HepG2 (cell line): ENCODE data around the gene SSBP2. TPM values are rescaled to one million over a fixed set of nuclear protein-coding genes. Genes with fewer than 3 reads are reported as not detected.

Source experiments
- ATAC-seq: fragments of 200-7000 bp; cut with Tn5 transposase; 3 replicates; pipeline ENCODE4 v1.9.1; 2020; ENCODE audit warnings: mild to moderate bottlenecking, moderate library complexity
- BruUV-seq: library from RNA; stranded (reverse); fragments of 400-500 nt; replicated peaks from 2 replicates; lab custom pipeline; 2021; lab: Mats Ljungman, UMichigan
- CTCF ChIA-PET: fragments of 300-600 bp; formaldehyde crosslinking; extraction: SDS; loops from one replicate; lab custom pipeline; 2021; ENCODE audit warnings: low total read pairs, inconsistent platforms, low intra/inter-chr PET ratio; lab: Yijun Ruan, JAX
- POLR2A ChIA-PET: fragments of 350-600 bp; sonication (Branson Sonifier 250); formaldehyde crosslinking; loops from one replicate; lab custom pipeline; 2020; ENCODE audit warnings: antibody characterized with exemption, inconsistent platforms; lab: Yijun Ruan, JAX
- DNase-seq: peaks from one replicate; pipeline ENCODE4 v3.0.0-alpha.2; 2015; ENCODE audit warnings: low spot score
- FAIRE-seq: peaks from 3 replicates; lab custom pipeline; 2011; peaks lifted over from hg19 to GRCh38; lab: Jason Lieb, UNC
- H2AFZ ChIP-seq: one replicate; pipeline ENCODE4 v1.6.1; 2011; ENCODE audit warnings: low read length, inconsistent platforms
- H3K27ac ChIP-seq: fragments of 300-600 bp; 3 replicates; pipeline ENCODE4 v1.8.0; 2011; ENCODE audit warnings: mixed run types, mild to moderate bottlenecking, mixed read lengths, low read length, inconsistent platforms; ENCODE audit not compliant: insufficient read depth; ENCODE audit errors: extremely low read length
- H3K27me3 ChIP-seq, 2 experiments: fragments of 200-600 bp in 1 of 2; 2 replicates in 1 of 2; 3 replicates in 1 of 2; pipeline versions ENCODE4 v1.6.0 to v1.8.0; 2011; ENCODE audit warnings: low read length in 2 of 2, mild to moderate bottlenecking in 2 of 2, moderate library complexity in 2 of 2, inconsistent platforms in 1 of 2; ENCODE audit not compliant: insufficient read depth in 2 of 2, control insufficient read depth in 1 of 2
- H3K36me3 ChIP-seq, 2 experiments: fragments of 200-600 bp in 1 of 2; replicated peaks in 1 of 2; 2 replicates in 1 of 2; 3 replicates in 1 of 2; pipeline versions ENCODE4 v1.5.1 to v1.8.0; 2011; ENCODE audit warnings: low read length in 2 of 2, inconsistent platforms in 1 of 2; ENCODE audit not compliant: insufficient read depth in 2 of 2, control insufficient read depth in 1 of 2
- H3K4me1 ChIP-seq: 2 replicates; pipeline ENCODE4 v1.5.1; 2012; ENCODE audit warnings: low read length, inconsistent platforms; ENCODE audit not compliant: insufficient read depth
- H3K4me2 ChIP-seq: 2 replicates; pipeline ENCODE4 v1.6.0; 2011; ENCODE audit warnings: low read depth, low read length, inconsistent platforms
- H3K4me3 ChIP-seq, 3 experiments: fragments of 200-600 bp in 1 of 3; sonication (generic), shearing (Covaris generic) in 1 of 3; replicated peaks in 1 of 3; 2 replicates each; pipeline ENCODE4 v1.5.1; 2011 to 2016; ENCODE audit warnings: low read length in 3 of 3, inconsistent platforms in 2 of 3, low read depth in 2 of 3, mild to moderate bottlenecking in 2 of 3, control low read depth in 1 of 3, mixed read lengths in 1 of 3; ENCODE audit not compliant: insufficient read depth in 1 of 3
- H3K79me2 ChIP-seq: one replicate; pipeline ENCODE4 v1.6.1; 2011; ENCODE audit warnings: low read length, inconsistent platforms; ENCODE audit not compliant: insufficient read depth
- H3K9ac ChIP-seq: 2 replicates; pipeline ENCODE4 v1.6.0; 2011; ENCODE audit warnings: mild to moderate bottlenecking, low read depth, low read length, inconsistent platforms; ENCODE audit not compliant: insufficient read depth
- H3K9me3 ChIP-seq: 2 replicates; pipeline ENCODE4 v1.5.1; 2012; ENCODE audit warnings: mild to moderate bottlenecking, low read length
- H4K20me1 ChIP-seq: 2 replicates; pipeline ENCODE4 v1.6.0; 2011; ENCODE audit warnings: inconsistent platforms, mild to moderate bottlenecking, low read length, moderate library complexity; ENCODE audit not compliant: insufficient read depth
- FOXK2 ChIP-seq: fragments of 450-650 bp; IDR thresholded peaks from 2 replicates; pipeline ENCODE4 v1.6.1; 2016
- GZF1 ChIP-seq: sonication (generic); formaldehyde crosslinking; IDR thresholded peaks from 2 replicates; pipeline ENCODE4 v1.5.1; 2020; ENCODE audit warnings: mild to moderate bottlenecking, missing genetic modification reagents
- IRX3 ChIP-seq: sonication (generic); formaldehyde crosslinking; IDR thresholded peaks from 2 replicates; pipeline ENCODE4 v1.8.1; 2023; ENCODE audit warnings: mild to moderate bottlenecking, low read depth, missing genetic modification reagents, borderline replicate concordance
- RBAK ChIP-seq: sonication (generic); formaldehyde crosslinking; IDR thresholded peaks from 2 replicates; pipeline ENCODE4 v1.5.1; 2020; ENCODE audit warnings: mild to moderate bottlenecking, missing genetic modification reagents
- TFE3 ChIP-seq: IDR thresholded peaks from 2 replicates; pipeline ENCODE4 v1.6.1; 2016
- USF2 ChIP-seq, 2 experiments: sonication (generic) in 1 of 2; formaldehyde crosslinking in 1 of 2; IDR thresholded peaks; 2 replicates each; pipeline versions ENCODE4 v1.5.1 to v1.6.1; 2011 to 2020; ENCODE audit warnings: borderline replicate concordance in 1 of 2, low read depth in 1 of 2, low read length in 1 of 2, mild to moderate bottlenecking in 1 of 2, missing genetic modification reagents in 1 of 2, moderate library complexity in 1 of 2
- ZC3H4 ChIP-seq: sonication (generic); formaldehyde crosslinking; IDR thresholded peaks from 2 replicates; pipeline ENCODE4 v1.4.0; 2020; ENCODE audit warnings: missing genetic modification reagents, borderline replicate concordance
- ZNF124 ChIP-seq: sonication (generic); formaldehyde crosslinking; IDR thresholded peaks from 2 replicates; pipeline ENCODE4 v1.4.0; 2020; ENCODE audit warnings: missing genetic modification reagents
- WGBS: methylation state at CpG from one replicate; pipeline ENCODE4 v1.1.6; 2017; ENCODE audit warnings: low lambda C conversion rate; 5-methylcytosine and 5-hydroxymethylcytosine counted together
- in situ Hi-C: cut with HindIII; loops from 2 replicates; pipeline ENCODE4 v1.10.0; 2017; ENCODE audit warnings: low pct_unique_long_range_greater_than_20kb; ENCODE audit not compliant: extremely low pct_ligation_motif_present
- intact Hi-C: fragments of 100-400 bp; cut with micrococcal nuclease; formaldehyde crosslinking; loops from one replicate; pipeline ENCODE4 v1.10.0; 2022; ENCODE audit not compliant: unreplicated experiment
- polyA plus RNA-seq, 8 experiments: library from polyadenylated mRNA; depleted of rRNA in 3 of 8; stranded (reverse) in 7 of 8; unstranded in 1 of 8; fragments of >200 nt; fragmentation: Illumina TruSeq in 4 of 8; extraction: Trizol in 4 of 8; gene quantifications; 2 replicates each; pipeline versions ENCODE4 v1.2.1 to v1.2.3, GENCODE V29; 2011 to 2016; ENCODE audit warnings: low read depth in 4 of 8, missing spikeins in 1 of 8, mixed read lengths in 1 of 8; ENCODE audit not compliant: insufficient read depth in 1 of 8
- total RNA-seq, 5 experiments: library from RNA; depleted of rRNA; stranded (reverse); fragments of >200 nt; fragmentation: Illumina TruSeq; extraction: Trizol; gene quantifications; 2 replicates each; pipeline ENCODE4 v1.2.3, GENCODE V29; 2016; ENCODE audit warnings: low read depth in 1 of 5

The SSBP2 gene
- total and polyA plus RNA-seq, 2 of the 13 experiments (the other 11 are each of a cell fraction or from before 2014, with no cell fraction given), result 0.16 TPM; not detected in 1

GRCh38 chr5:81397176-81397575 lies 353.7 kb downstream of the SSBP2 start:
- CTCF ChIA-PET, result no interaction called here
- Histone ChIP-seq H3K9ac (no peak overlapping the region), H3K27me3 (peaks cover 2 to 17% of the 10 kb centered on the region in 2 experiments; a peak in 3 of 5 replicates), H3K36me3 (no peaks in the 10 kb centered on the region), H3K4me3 (no peak overlapping the region), H3K79me2 (no peaks in the 10 kb centered on the region), H3K4me1 (peaks cover 4% of the 10 kb centered on the region), H3K9me3 (no peaks in the 10 kb centered on the region), H4K20me1 (no peaks in the 10 kb centered on the region), H3K27ac (no peak overlapping the region), H3K4me2 (no peak overlapping the region), H2AFZ (no peak overlapping the region)
- no TSS peak for BruUV-seq
- WGBS, result 9% methylated on average over 3 of the region's 3 CpGs
- in situ Hi-C loops, result no loop called here
- ATAC-seq (0 out of 3 replicates have a peak, but pooled peaks have one; percentile 15), FAIRE-seq (no peak), DNase-seq (no peak)
- TF ChIP-seq IRX3 (CRISPR knock-in tag) (no peak), FOXK2 (no peak), GZF1 (CRISPR knock-in tag) (no peak), ZC3H4 (no peak), USF2 (IDR thresholded peaks at IDR 0.05; ENCODE audit: low read depth, low read length) (no peak), USF2 (CRISPR knock-in tag; IDR thresholded peaks at IDR 0.05; ENCODE audit: borderline replicate concordance) (no peak)
- POLR2A ChIA-PET, result no interaction called here
- intact Hi-C loops, result no loop called here

- H3K9me3 ChIP-seq, result no peaks in the 10 kb centered on the region
- in situ Hi-C loops, result no loop called here
- no peaks in the 10 kb centered on the region for H3K36me3 ChIP-seq
- no peak for FAIRE-seq
- no peaks in the 10 kb centered on the region for H4K20me1 ChIP-seq
- H3K4me2 ChIP-seq, result no peak overlapping the region
- no peak overlapping the region for H3K9ac ChIP-seq
- no peak for ATAC-seq
- no peak overlapping the region for H3K27ac ChIP-seq
- no peak overlapping the region for H2AFZ ChIP-seq
- TF ChIP-seq RBAK (CRISPR knock-in tag), result peak; percentile 94
- TF ChIP-seq TFE3, result no peak
- no peak for TF ChIP-seq ZNF124 (CRISPR knock-in tag)
- TF ChIP-seq, all 625 proteins: peak for 1
- CTCF ChIA-PET, result no interaction called here
- BruUV-seq, result no TSS peak
- no peaks in the 10 kb centered on the region for H3K4me1 ChIP-seq
- no peaks in the 10 kb centered on the region for H3K79me2 ChIP-seq
- WGBS, result 30% methylated on average over 3 of the region's 3 CpGs
- DNase-seq, result no peak
- no peak overlapping the region for H3K4me3 ChIP-seq
- POLR2A ChIA-PET, result no interaction called here
- peaks cover 2 to 17% of the 10 kb centered on the region in 2 experiments; a peak in 3 of 5 replicates for H3K27me3 ChIP-seq
- intact Hi-C loops, result no loop called here
Measured at GRCh38 chr5:81395262-81395661, 355.6 kb downstream of the SSBP2 start.
